Stomach (tissue), 9 donors: ENCODE results near the gene C2CD4A. TPM values are rescaled to one million over a fixed set of nuclear protein-coding genes. Genes with fewer than 3 reads are reported as not detected.

Experiments used
- DNase-seq, 2 donors: peaks; one replicate each; pipeline versions ENCODE4 v3.0.0 to v3.0.0-alpha.2; 2013 to 2019
- H3K27ac ChIP-seq, 5 donors: fragments of 200-600 bp in 4 of 5; sonication (generic) in 4 of 5; one replicate each; pipeline ENCODE4 v1.5.1; 2013 to 2019; ENCODE audit warnings: mild to moderate bottlenecking in 1 of 5, moderate library complexity in 1 of 5
- H3K27me3 ChIP-seq, 3 donors: fragments of 200-600 bp; sonication (generic); one replicate each; pipeline ENCODE4 v1.5.1; 2017 to 2019; ENCODE audit warnings: mixed run types in 1 of 3
- H3K36me3 ChIP-seq, 4 donors: fragments of 200-600 bp; sonication (generic); 1 replicate in 3 of 4; 2 replicates in 1 of 4; pipeline ENCODE4 v1.5.1; 2016 to 2019
- H3K4me1 ChIP-seq, 4 donors: fragments of 200-600 bp; sonication (generic); one replicate each; pipeline ENCODE4 v1.5.1; 2016 to 2019
- H3K4me3 ChIP-seq, 4 donors: fragments of 200-600 bp; sonication (generic) in 3 of 4; one replicate each; pipeline ENCODE4 v1.5.1; 2016 to 2019; ENCODE audit warnings: mild to moderate bottlenecking in 1 of 4
- H3K9me3 ChIP-seq, 4 donors: fragments of 200-600 bp; sonication (generic); one replicate each; pipeline ENCODE4 v1.5.1; 2016 to 2019
- CTCF ChIP-seq, 7 experiments: fragments of 450-650 bp in 4 of 7; fragments of 200-600 bp in 3 of 7; sonication (generic) in 3 of 7; IDR thresholded peaks; one replicate each; pipeline ENCODE4 v1.5.1; 2016 to 2019; ENCODE audit warnings: antibody characterized with exemption in 7 of 7, control low read depth in 2 of 7, mild to moderate bottlenecking in 1 of 7
- EP300 ChIP-seq: sonication (generic); formaldehyde crosslinking; IDR thresholded peaks from one replicate; pipeline ENCODE4 v1.6.1; 2017; ENCODE audit warnings: antibody characterized with exemption
- POLR2A ChIP-seq, 4 donors: fragments of 450-650 bp; IDR thresholded peaks; one replicate each; pipeline ENCODE4 v1.6.1; 2016; ENCODE audit warnings: antibody characterized with exemption in 4 of 4, control low read depth in 2 of 4, mild to moderate bottlenecking in 1 of 4, moderate library complexity in 1 of 4
- POLR2AphosphoS5 ChIP-seq, 3 donors: sonication (generic); formaldehyde crosslinking; IDR thresholded peaks; one replicate each; pipeline ENCODE4 v1.6.1; 2016; ENCODE audit warnings: antibody characterized with exemption in 3 of 3
- WGBS, 5 donors: extraction: QIAGEN DNeasy Blood & Tissue Kit in 3 of 5; methylation state at CpG; one replicate each; pipeline versions ENCODE4 v1.1.5 to v1.1.7; 2013 to 2018; 5-methylcytosine and 5-hydroxymethylcytosine counted together
- intact Hi-C: fragments of 100-400 bp; cut with DNase I; formaldehyde crosslinking; loops from one replicate; pipeline ENCODE4 v1.15.1; 2023; ENCODE audit warnings: low total_unique reads
- polyA plus RNA-seq, 3 donors: library from polyadenylated mRNA; stranded (reverse); fragments of 200-250 nt; gene quantifications; one replicate each; pipeline ENCODE4 v1.2.3, GENCODE V29; 2013
- total RNA-seq, 5 donors: library from RNA; depleted of rRNA; stranded (reverse); fragments of >200 nt; gene quantifications; one replicate each; pipeline versions ENCODE4 v1.1.0 to v1.2.3, GENCODE V29; 2014 to 2016
- donor health status: healthy with polysubstance abuse.
- donor health status: Bipolar disorder and iron deficiency.
- donor health status: healthy.

C2CD4A gene
- total and polyA plus RNA-seq, 8 donors = 0.29 to 3.0 (median 1.8) TPM; not detected in 2

GRCh38 chr15:62112616-62113593 is 46.1 kb downstream of the C2CD4A start:
- no peaks in the 10 kb centered on the region for H3K27me3 ChIP-seq
- peak overlapping the region; percentile 63 to 82 (median 78) for H3K27ac ChIP-seq
- peak; percentile 51 to 60 for DNase-seq
- 47 to 63% (median 51%) methylated on average over 11 of the region's 11 CpGs for WGBS, 5 donors
- TF ChIP-seq EP300 (no peak), POLR2A (IDR thresholded peaks at IDR 0.05) (no peak), CTCF (IDR thresholded peaks at IDR 0.05) (no peak), POLR2AphosphoS5 (IDR thresholded peaks at IDR 0.05) (peak in 2 of 3 donors; percentile 54 to 87)
- H3K36me3 ChIP-seq = no peaks in the 10 kb centered on the region
- peaks cover 0 to 38% (median 26%) of the 10 kb centered on the region in 4 donors for H3K4me1 ChIP-seq
- H3K4me3 ChIP-seq = no peak overlapping the region
- intact Hi-C loops = no loop called here
- H3K9me3 ChIP-seq = no peaks in the 10 kb centered on the region

GRCh38 chr15:62115847-62116246 is 49.1 kb downstream of the C2CD4A start:
- WGBS, 5 donors = 15 to 20% (median 19%) methylated on average over 1 of the region's 1 CpG
- Histone ChIP-seq H3K4me1 (peaks cover 0 to 50% (median 34%) of the 10 kb centered on the region in 4 donors), H3K9me3 (no peaks in the 10 kb centered on the region), H3K36me3 (no peaks in the 10 kb centered on the region), H3K27me3 (no peaks in the 10 kb centered on the region), H3K27ac (peak overlapping the region in 4 of 5 donors; percentile 68 to 84 (median 76)), H3K4me3 (no peak overlapping the region)
- peak in 1 of 2 donors; percentile 75 for DNase-seq
- TF ChIP-seq CTCF (IDR thresholded peaks at IDR 0.05) = no peak
- peak in 2 of 3 donors; percentile 6 to 60 for TF ChIP-seq POLR2AphosphoS5 (IDR thresholded peaks at IDR 0.05)
- intact Hi-C loops = no loop called here

GRCh38 chr15:62118520-62119226 is 51.9 kb downstream of the C2CD4A start:
- intact Hi-C loops = no loop called here
- no peak for TF ChIP-seq POLR2A (IDR thresholded peaks at IDR 0.05)
- no peak for TF ChIP-seq POLR2AphosphoS5 (IDR thresholded peaks at IDR 0.05)
- TF ChIP-seq CTCF (IDR thresholded peaks at IDR 0.05) = no peak
- TF ChIP-seq EP300 = no peak
- Histone ChIP-seq H3K9me3 (no peaks in the 10 kb centered on the region), H3K27me3 (no peaks in the 10 kb centered on the region), H3K27ac (peak overlapping the region in 4 of 5 donors; percentile 77 to 89 (median 81)), H3K36me3 (no peaks in the 10 kb centered on the region), H3K4me3 (peak overlapping the region in 3 of 4 donors; percentile 10 to 18 (median 15)), H3K4me1 (peaks cover 9 to 52% (median 37%) of the 10 kb centered on the region in 4 donors)
- whole genome bisulfite sequencing, 5 donors = 59 to 78% (median 66%) methylated on average over 7 of the region's 7 CpGs
- DNase-seq = no peak

- intact Hi-C loops = no loop called here
- Histone ChIP-seq H3K36me3 (no peaks in the 10 kb centered on the region), H3K9me3 (no peaks in the 10 kb centered on the region), H3K27me3 (no peaks in the 10 kb centered on the region), H3K27ac (peak overlapping the region; percentile 77 to 89 (median 82)), H3K4me1 (peaks cover 16 to 56% (median 41%) of the 10 kb centered on the region in 4 donors), H3K4me3 (peak overlapping the region in 3 of 4 donors; percentile 10 to 18 (median 15))
- 29 to 38% (median 34%) methylated on average over 7 of the region's 7 CpGs for WGBS, 5 donors
- peak in 1 of 2 donors; percentile 70 for DNase-seq
- TF ChIP-seq POLR2A (IDR thresholded peaks at IDR 0.05) (no peak), POLR2AphosphoS5 (IDR thresholded peaks at IDR 0.05) (peak; percentile 52 to 95 (median 73)), CTCF (IDR thresholded peaks at IDR 0.05) (peak in 1 of 7 experiments; percentile 31)
These were observed 52.6 kb downstream of the C2CD4A start for GRCh38 chr15:62119227-62119864.
